ENCODE results near the gene ITGAX. TPM values are rescaled to one million over a fixed set of nuclear protein-coding genes. Genes with fewer than 3 reads are reported as not detected.

ITGAX gene
- total and polyA plus RNA-seq, 2 donors (not counting 1 experiment from before 2014, with no cell fraction given): 48.0 to 78.8 TPM

GRCh38 chr16:31322500-31322899, 32.5 kb upstream of the ITGAX start:
- POLR2A ChIA-PET: no interaction called here
- Mint-ChIP-seq H3K4me3 (no peak overlapping the region), H3K27ac (no peak overlapping the region), H3K27me3 (no peaks in the 10 kb centered on the region), H3K9me3 (ENCODE audit: insufficient read depth) (peaks cover 6% of the 10 kb centered on the region), H3K4me1 (no peaks in the 10 kb centered on the region)
- Histone ChIP-seq H4K20me1 (ENCODE audit: control insufficient read depth, insufficient read depth, low read length, poor library complexity, severe bottlenecking) (no peaks in the 10 kb centered on the region), H3K27ac (ENCODE audit: low read length in 2 of 2) (no peak overlapping the region), H3K9me3 (ENCODE audit: control extremely low read depth in 1 of 3, control insufficient read depth in 2 of 3, insufficient read depth in 1 of 3, low read length in 2 of 3) (peaks cover 3 to 32% (median 11%) of the 10 kb centered on the region in 3 donors), H3K79me2 (ENCODE audit: control insufficient read depth, insufficient read depth, low read length) (no peaks in the 10 kb centered on the region), H3K36me3 (replicated peaks in 1 of 2; ENCODE audit: control extremely low read depth in 1 of 2, control insufficient read depth in 1 of 2, extremely low read depth in 1 of 2, insufficient read depth in 2 of 2, low read length in 1 of 2) (peaks cover 0 to 9% of the 10 kb centered on the region in 2 experiments), H3K27me3 (replicated peaks in 1 of 4; ENCODE audit: control extremely low read depth in 1 of 4, control insufficient read depth in 3 of 4, insufficient read depth in 4 of 4, low read length in 3 of 4) (no peaks in the 10 kb centered on the region), H3K4me3 (ENCODE audit: control extremely low read depth in 1 of 5, extremely low read depth in 1 of 5, insufficient read depth in 1 of 5, low read depth in 2 of 5, low read length in 4 of 5) (no peak overlapping the region), H3K4me1 (ENCODE audit: control insufficient read depth in 2 of 2, insufficient read depth in 2 of 2, low read length in 2 of 2) (no peaks in the 10 kb centered on the region), H2AFZ (ENCODE audit: insufficient read depth, low read depth, low read length, poor library complexity, severe bottlenecking) (no peak overlapping the region), H3K9ac (ENCODE audit: low read length) (no peak overlapping the region), H3K4me2 (replicated peaks; ENCODE audit: low read depth, low read length, poor library complexity, severe bottlenecking) (no peak overlapping the region)
- no peak for DNase-seq
- CTCF ChIA-PET: no interaction called here
- no CpG with 5 or more reads among the region's 1 CpG for WGBS (ENCODE audit: insufficient coverage)
- no peak for ATAC-seq (ENCODE audit: low read depth)
- TF ChIP-seq EZH2 (IDR thresholded peaks at IDR 0.05; ENCODE audit: borderline replicate concordance, insufficient read depth, low read depth, low read length, poor library complexity, severe bottlenecking) (no peak), CTCF (IDR thresholded peaks at IDR 0.05) (no peak)
- intact Hi-C loops (cut with micrococcal nuclease): no loop called here

- Histone ChIP-seq H4K20me1 (ENCODE audit: control insufficient read depth, insufficient read depth, low read length, poor library complexity, severe bottlenecking) (no peaks in the 10 kb centered on the region), H3K4me3 (ENCODE audit: control extremely low read depth in 1 of 5, extremely low read depth in 1 of 5, insufficient read depth in 1 of 5, low read depth in 2 of 5, low read length in 4 of 5) (no peak overlapping the region), H3K4me1 (ENCODE audit: control insufficient read depth in 2 of 2, insufficient read depth in 2 of 2, low read length in 2 of 2) (no peaks in the 10 kb centered on the region), H2AFZ (ENCODE audit: insufficient read depth, low read depth, low read length, poor library complexity, severe bottlenecking) (no peak overlapping the region), H3K36me3 (replicated peaks in 1 of 2; ENCODE audit: control extremely low read depth in 1 of 2, control insufficient read depth in 1 of 2, extremely low read depth in 1 of 2, insufficient read depth in 2 of 2, low read length in 1 of 2) (peaks cover 0 to 9% of the 10 kb centered on the region in 2 experiments), H3K79me2 (ENCODE audit: control insufficient read depth, insufficient read depth, low read length) (no peaks in the 10 kb centered on the region), H3K4me2 (replicated peaks; ENCODE audit: low read depth, low read length, poor library complexity, severe bottlenecking) (no peak overlapping the region), H3K27ac (ENCODE audit: low read length in 2 of 2) (no peak overlapping the region), H3K9ac (ENCODE audit: low read length) (no peak overlapping the region), H3K27me3 (replicated peaks in 1 of 4; ENCODE audit: control extremely low read depth in 1 of 4, control insufficient read depth in 3 of 4, insufficient read depth in 4 of 4, low read length in 3 of 4) (no peaks in the 10 kb centered on the region), H3K9me3 (ENCODE audit: control extremely low read depth in 1 of 3, control insufficient read depth in 2 of 3, insufficient read depth in 1 of 3, low read length in 2 of 3) (peaks cover 3 to 32% (median 11%) of the 10 kb centered on the region in 3 donors)
- Mint-ChIP-seq H3K27ac (no peak overlapping the region), H3K9me3 (ENCODE audit: insufficient read depth) (peaks cover 6% of the 10 kb centered on the region), H3K4me3 (no peak overlapping the region), H3K4me1 (no peaks in the 10 kb centered on the region), H3K27me3 (no peaks in the 10 kb centered on the region)
- ChIA-PET CTCF (no interaction called here), POLR2A (no interaction called here)
- no peak for ATAC-seq (ENCODE audit: low read depth)
- DNase-seq: no peak
- WGBS (ENCODE audit: insufficient coverage): 96% methylated on average over 9 of the region's 10 CpGs
- TF ChIP-seq CTCF (IDR thresholded peaks at IDR 0.05) (no peak), EZH2 (IDR thresholded peaks at IDR 0.05; ENCODE audit: borderline replicate concordance, insufficient read depth, low read depth, low read length, poor library complexity, severe bottlenecking) (no peak)
- intact Hi-C loops (cut with micrococcal nuclease): no loop called here
These were observed 30.9 kb upstream of the ITGAX start for GRCh38 chr16:31323959-31324629.
